Measurements from ENCODE around the gene MPHOSPH9. TPM values are rescaled to one million over a fixed set of nuclear protein-coding genes. Genes with fewer than 3 reads are reported as not detected.

The MPHOSPH9 gene
- total RNA-seq, 1 experiment from 2014 or later: 60.5 TPM

DNA sequence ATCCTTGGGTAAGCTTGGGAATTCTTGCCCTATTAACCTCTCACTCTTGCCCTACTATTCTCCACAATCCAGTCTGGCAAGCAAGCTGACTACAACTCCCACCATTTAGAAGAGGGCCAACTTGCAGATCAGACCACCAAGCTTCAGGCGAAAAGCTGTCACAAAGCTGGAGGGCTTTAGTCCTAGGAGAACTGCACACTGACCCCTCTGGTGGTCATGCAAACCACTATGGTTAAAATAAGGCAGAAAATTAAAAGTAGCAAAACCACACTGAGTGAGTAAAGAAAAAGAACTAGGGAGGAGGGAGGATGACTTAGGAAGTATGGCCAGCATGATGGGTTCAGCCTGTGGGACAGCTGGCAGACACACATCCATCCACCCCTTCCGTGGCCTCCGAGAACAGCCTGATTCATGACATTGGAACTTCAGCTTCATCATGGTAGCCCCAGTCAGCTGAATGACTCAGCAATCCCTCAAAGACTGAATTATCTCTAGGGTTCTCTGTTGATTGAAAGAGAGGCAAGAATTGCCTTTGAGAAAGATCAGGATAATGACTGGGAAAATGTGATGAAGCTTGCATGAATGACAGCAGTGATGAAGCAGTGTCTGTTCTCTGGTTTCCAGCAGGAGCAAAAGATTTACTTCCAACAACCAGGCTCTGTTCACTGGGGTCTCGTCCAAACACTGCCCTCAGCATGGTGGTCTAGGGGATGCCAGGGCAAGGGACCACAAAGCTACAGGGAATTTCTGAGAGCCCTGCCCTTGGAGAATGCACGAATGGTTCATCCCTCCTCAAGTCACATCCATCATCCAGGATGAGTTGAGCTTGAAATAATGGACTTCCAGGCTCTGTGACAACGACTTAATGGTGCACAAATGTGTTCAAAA, 106.4 kb downstream of the MPHOSPH9 start:
- H4K91ac ChIP-seq (ENCODE audit: insufficient read length, low read depth, low read length): no peak overlapping the region
- peaks cover 10 to 11% of the 10 kb centered on the region in 2 experiments for H3K4me1 Mint-ChIP-seq
- DNase-seq: no peak
- no peak overlapping the region for H3K27ac ChIP-seq (ENCODE audit: insufficient read length, low read depth, low read length)
- no peaks in the 10 kb centered on the region for H3K36me3 Mint-ChIP-seq (ENCODE audit: insufficient read depth in 1 of 3, low read depth in 3 of 3)
- no peak overlapping the region for H4K8ac ChIP-seq (replicated peaks; ENCODE audit: insufficient read length, low read depth, low read length)
- no peaks in the 10 kb centered on the region for H3K23me2 ChIP-seq (ENCODE audit: insufficient read length, low read depth, low read length, poor library complexity, severe bottlenecking)
- H2BK5ac ChIP-seq (ENCODE audit: insufficient read length, low read length): no peak overlapping the region
- no peak overlapping the region for H3K23ac ChIP-seq (ENCODE audit: insufficient read length, low read depth, low read length)
- H3K9ac ChIP-seq (ENCODE audit: extremely low read depth, insufficient read length, low read length): no peak overlapping the region
- H3K79me2 ChIP-seq (ENCODE audit: insufficient read depth, low read length): no peaks in the 10 kb centered on the region
- H3K4me3 Mint-ChIP-seq: no peak overlapping the region
- H3K18ac ChIP-seq (ENCODE audit: insufficient read length, low read depth, low read length): no peak overlapping the region
- TF ChIP-seq, protein P1, sequence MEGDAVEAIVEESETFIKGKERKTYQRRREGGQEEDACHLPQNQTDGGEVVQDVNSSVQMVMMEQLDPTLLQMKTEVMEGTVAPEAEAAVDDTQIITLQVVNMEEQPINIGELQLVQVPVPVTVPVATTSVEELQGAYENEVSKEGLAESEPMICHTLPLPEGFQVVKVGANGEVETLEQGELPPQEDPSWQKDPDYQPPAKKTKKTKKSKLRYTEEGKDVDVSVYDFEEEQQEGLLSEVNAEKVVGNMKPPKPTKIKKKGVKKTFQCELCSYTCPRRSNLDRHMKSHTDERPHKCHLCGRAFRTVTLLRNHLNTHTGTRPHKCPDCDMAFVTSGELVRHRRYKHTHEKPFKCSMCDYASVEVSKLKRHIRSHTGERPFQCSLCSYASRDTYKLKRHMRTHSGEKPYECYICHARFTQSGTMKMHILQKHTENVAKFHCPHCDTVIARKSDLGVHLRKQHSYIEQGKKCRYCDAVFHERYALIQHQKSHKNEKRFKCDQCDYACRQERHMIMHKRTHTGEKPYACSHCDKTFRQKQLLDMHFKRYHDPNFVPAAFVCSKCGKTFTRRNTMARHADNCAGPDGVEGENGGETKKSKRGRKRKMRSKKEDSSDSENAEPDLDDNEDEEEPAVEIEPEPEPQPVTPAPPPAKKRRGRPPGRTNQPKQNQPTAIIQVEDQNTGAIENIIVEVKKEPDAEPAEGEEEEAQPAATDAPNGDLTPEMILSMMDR (conservative IDR thresholded peaks at IDR 0.05): no peak; the same call in 2 of the 3 replicates
- H2AK5ac ChIP-seq (ENCODE audit: insufficient read length, low read length): no peak overlapping the region
- no peak overlapping the region for H2AFZ ChIP-seq (ENCODE audit: low read length)
- H3K9me3 ChIP-seq (ENCODE audit: control insufficient read depth, low read depth, low read length): no peaks in the 10 kb centered on the region
- no peak overlapping the region for H2BK15ac ChIP-seq (ENCODE audit: low read depth, low read length)
- H3K79me1 ChIP-seq (ENCODE audit: insufficient read depth, low read depth, low read length, poor library complexity, severe bottlenecking): no peaks in the 10 kb centered on the region
- peaks cover 24% of the 10 kb centered on the region for H3K27me3 Mint-ChIP-seq (ENCODE audit: low read depth)
- no peak overlapping the region for H3T11ph ChIP-seq (ENCODE audit: low read length)
- no peak overlapping the region for H3K4me2 ChIP-seq (ENCODE audit: insufficient read depth, insufficient read length, low read length)
- H3K14ac ChIP-seq (ENCODE audit: insufficient read depth, low read length): no peak overlapping the region
- H3K27ac Mint-ChIP-seq: peak overlapping the region in 2 of 3 experiments; percentile 62 to 92; a peak in 3 of 7 replicates
- no peaks in the 10 kb centered on the region; a peak in 1 of 5 replicates for H3K9me3 Mint-ChIP-seq
- no peak overlapping the region for H2BK120ac ChIP-seq (ENCODE audit: low read depth, low read length, poor library complexity, severe bottlenecking)
- no peak overlapping the region for H2BK12ac ChIP-seq (ENCODE audit: insufficient read length, low read depth, low read length)
- H3K27me3 ChIP-seq (ENCODE audit: insufficient read depth, low read length): no peaks in the 10 kb centered on the region
- H2BK20ac ChIP-seq (ENCODE audit: low read depth, low read length, poor library complexity, severe bottlenecking): no peak overlapping the region
- WGBS (ENCODE audit: extremely low coverage, insufficient read length, low lambda C conversion rate): no CpG with 5 or more reads among the region's 6 CpGs
- H3K4ac ChIP-seq (ENCODE audit: low read depth, low read length): no peak overlapping the region
- H3K4me1 ChIP-seq (ENCODE audit: insufficient read depth, low read length): no peaks in the 10 kb centered on the region; the same call in 1 of the 2 replicates
- H4K20me1 ChIP-seq (ENCODE audit: control insufficient read depth, insufficient read depth, insufficient read length): no peaks in the 10 kb centered on the region
- H4K5ac ChIP-seq (ENCODE audit: insufficient read length, low read depth, low read length): no peak overlapping the region
- no peak overlapping the region for H3K56ac ChIP-seq (ENCODE audit: insufficient read length, low read depth, low read length)
